Activated naive CD4-positive, alpha-beta T cell treated with anti-CD3 and anti-CD28 coated beads, Interleukin-2, amount 10 ng/mL, durations not matched to agents 7 days and 5 days (primary cell): ENCODE measurements around the gene SEC24D.

Experiments
- CTCF ChIA-PET: fragments of 350-600 bp; sonication (Branson Sonifier 250); formaldehyde crosslinking; loops from one replicate; lab custom pipeline; 2021; ENCODE audit warnings: antibody characterized with exemption; lab: Charles Lee
- DNase-seq: peaks from one replicate; pipeline ENCODE4 v3.0.0-alpha.2; 2020
- H3K27ac Mint-ChIP-seq: one replicate; pipeline ENCODE4 v1.8.0; 2021; ENCODE audit warnings: mild to moderate bottlenecking, moderate library complexity, mixed read lengths
- H3K27me3 Mint-ChIP-seq: one replicate; pipeline ENCODE4 v1.8.0; 2021; ENCODE audit warnings: mild to moderate bottlenecking, mixed read lengths
- H3K36me3 Mint-ChIP-seq: one replicate; pipeline ENCODE4 v1.8.0; 2021; ENCODE audit warnings: mixed read lengths
- H3K4me1 Mint-ChIP-seq: one replicate; pipeline ENCODE4 v1.8.0; 2021; ENCODE audit warnings: mixed read lengths
- H3K4me3 Mint-ChIP-seq: one replicate; pipeline ENCODE4 v1.8.0; 2021; ENCODE audit warnings: mild to moderate bottlenecking, moderate library complexity, mixed read lengths
- H3K9me3 Mint-ChIP-seq: one replicate; pipeline ENCODE4 v1.8.0; 2021; ENCODE audit warnings: mixed read lengths

Gene SEC24D

GRCh38 chr4:118858779-118859178, 22.9 kb upstream of the SEC24D start:
- H3K4me1 Mint-ChIP-seq: no peaks in the 10 kb centered on the region
- no peak overlapping the region for H3K27ac Mint-ChIP-seq
- no peaks in the 10 kb centered on the region for H3K27me3 Mint-ChIP-seq
- H3K9me3 Mint-ChIP-seq: no peaks in the 10 kb centered on the region
- H3K4me3 Mint-ChIP-seq: no peak overlapping the region
- no peak for DNase-seq
- CTCF ChIA-PET: no interaction called here
- H3K36me3 Mint-ChIP-seq: no peaks in the 10 kb centered on the region

GRCh38 chr4:118857760-118858159, 21.8 kb upstream of the SEC24D start:
- no peak overlapping the region for H3K4me3 Mint-ChIP-seq
- no peak overlapping the region for H3K27ac Mint-ChIP-seq
- no peaks in the 10 kb centered on the region for H3K27me3 Mint-ChIP-seq
- no peaks in the 10 kb centered on the region for H3K9me3 Mint-ChIP-seq
- no peaks in the 10 kb centered on the region for H3K4me1 Mint-ChIP-seq
- no peak for DNase-seq
- peaks cover 1% of the 10 kb centered on the region for H3K36me3 Mint-ChIP-seq
- CTCF ChIA-PET: no interaction called here

GRCh38 chr4:118850488-118851173, 14.7 kb upstream of the SEC24D start:
- Mint-ChIP-seq H3K36me3 (peaks cover 11% of the 10 kb centered on the region), H3K27me3 (peaks cover 14% of the 10 kb centered on the region), H3K9me3 (peaks cover 2% of the 10 kb centered on the region), H3K27ac (peak overlapping the region; percentile 89), H3K4me1 (peaks cover 26% of the 10 kb centered on the region), H3K4me3 (peak overlapping the region; percentile 89)
- CTCF ChIA-PET: interaction anchor here (1.4 to 2.3 kb wide), 2 partner anchors 11 to 14 kb away, joined by 3 to 11 read pairs; no protein-coding TSS in a partner anchor
- DNase-seq: peak; percentile 67

- peaks cover 2% of the 10 kb centered on the region for H3K9me3 Mint-ChIP-seq
- peaks cover 11% of the 10 kb centered on the region for H3K36me3 Mint-ChIP-seq
- H3K27ac Mint-ChIP-seq: peak overlapping the region; percentile 89
- no peak for DNase-seq
- H3K27me3 Mint-ChIP-seq: peaks cover 14% of the 10 kb centered on the region
- H3K4me1 Mint-ChIP-seq: peaks cover 26% of the 10 kb centered on the region
- CTCF ChIA-PET: interaction anchor here (1.4 to 2.3 kb wide), 2 partner anchors 11 to 15 kb away, joined by 3 to 11 read pairs; no protein-coding TSS in a partner anchor
- peak overlapping the region; percentile 89 for H3K4me3 Mint-ChIP-seq
Observed at GRCh38 chr4:118849867-118850487, 14.1 kb upstream of the SEC24D start.

- CTCF ChIA-PET: no interaction called here
- Mint-ChIP-seq H3K36me3 (peaks cover 11% of the 10 kb centered on the region), H3K4me3 (no peak overlapping the region), H3K27me3 (peaks cover 18% of the 10 kb centered on the region), H3K4me1 (peaks cover 26% of the 10 kb centered on the region), H3K9me3 (peaks cover 2% of the 10 kb centered on the region), H3K27ac (no peak overlapping the region)
- DNase-seq: no peak
Observed at GRCh38 chr4:118848901-118849300, 13.0 kb upstream of the SEC24D start.

- peaks cover 22% of the 10 kb centered on the region for H3K27me3 Mint-ChIP-seq
Observed at GRCh38 chr4:118848242-118848641, 12.3 kb upstream of the SEC24D start.

GRCh38 chr4:118846979-118847378, 11.1 kb upstream of the SEC24D start:
- no peaks in the 10 kb centered on the region for H3K9me3 Mint-ChIP-seq
- CTCF ChIA-PET: no interaction called here
- peaks cover 5% of the 10 kb centered on the region for H3K36me3 Mint-ChIP-seq
- peaks cover 22% of the 10 kb centered on the region for H3K27me3 Mint-ChIP-seq
- H3K4me3 Mint-ChIP-seq: no peak overlapping the region
- no peak overlapping the region for H3K27ac Mint-ChIP-seq
- H3K4me1 Mint-ChIP-seq: peaks cover 19% of the 10 kb centered on the region
- no peak for DNase-seq

More at GRCh38 chr4:118848242-118848641, 12.3 kb upstream of the SEC24D start:
- CTCF ChIA-PET: interaction anchor here (0.6 kb wide), 1 partner anchor 11 kb away, joined by 3 read pairs; no protein-coding TSS in a partner anchor
- DNase-seq: no peak
- Mint-ChIP-seq H3K9me3 (peaks cover 2% of the 10 kb centered on the region), H3K4me1 (peaks cover 26% of the 10 kb centered on the region), H3K27ac (no peak overlapping the region), H3K4me3 (no peak overlapping the region), H3K36me3 (peaks cover 10% of the 10 kb centered on the region)

- DNase-seq: no peak
- Mint-ChIP-seq H3K4me1 (peaks cover 8% of the 10 kb centered on the region), H3K9me3 (no peaks in the 10 kb centered on the region), H3K4me3 (no peak overlapping the region), H3K36me3 (peaks cover 4% of the 10 kb centered on the region), H3K27me3 (peaks cover 29% of the 10 kb centered on the region), H3K27ac (no peak overlapping the region)
- CTCF ChIA-PET: interaction anchor here (1.5 kb wide), 1 partner anchor 19 kb away, joined by 6 read pairs; no protein-coding TSS in a partner anchor
Observed at GRCh38 chr4:118845552-118846050, 9.7 kb upstream of the SEC24D start.

- Mint-ChIP-seq H3K27ac (no peak overlapping the region), H3K9me3 (no peaks in the 10 kb centered on the region), H3K4me3 (no peak overlapping the region), H3K4me1 (no peaks in the 10 kb centered on the region), H3K36me3 (no peaks in the 10 kb centered on the region), H3K27me3 (peaks cover 38% of the 10 kb centered on the region)
- no peak for DNase-seq
- CTCF ChIA-PET: no interaction called here
Observed at GRCh38 chr4:118843237-118843636, 7.3 kb upstream of the SEC24D start.

- peaks cover 31% of the 10 kb centered on the region for H3K27me3 Mint-ChIP-seq
- CTCF ChIA-PET: no interaction called here
- no peaks in the 10 kb centered on the region for H3K36me3 Mint-ChIP-seq
- no peaks in the 10 kb centered on the region for H3K9me3 Mint-ChIP-seq
- DNase-seq: no peak
- H3K4me1 Mint-ChIP-seq: no peaks in the 10 kb centered on the region
- H3K4me3 Mint-ChIP-seq: no peak overlapping the region
- no peak overlapping the region for H3K27ac Mint-ChIP-seq
Observed at GRCh38 chr4:118842055-118842454, 6.1 kb upstream of the SEC24D start.

- Mint-ChIP-seq H3K27ac (no peak overlapping the region), H3K36me3 (peaks cover 5% of the 10 kb centered on the region), H3K27me3 (peaks cover 19% of the 10 kb centered on the region), H3K9me3 (no peaks in the 10 kb centered on the region), H3K4me1 (peaks cover 17% of the 10 kb centered on the region), H3K4me3 (no peak overlapping the region)
- CTCF ChIA-PET: interaction anchor here (1.2 to 2.0 kb wide), 2 partner anchors 11 to 25 kb away, joined by 3 to 9 read pairs; no protein-coding TSS in a partner anchor
- no peak for DNase-seq
Observed at GRCh38 chr4:118839221-118839927, 3.4 kb upstream of the SEC24D start.

- Mint-ChIP-seq H3K9me3 (no peaks in the 10 kb centered on the region), H3K27me3 (peaks cover 15% of the 10 kb centered on the region), H3K4me1 (peaks cover 28% of the 10 kb centered on the region), H3K27ac (no peak overlapping the region), H3K4me3 (peak overlapping the region; percentile 98), H3K36me3 (peaks cover 11% of the 10 kb centered on the region)
- CTCF ChIA-PET: interaction anchor here (1.1 kb wide), 1 partner anchor 11 kb away, joined by 3 read pairs; no protein-coding TSS in a partner anchor
- no peak for DNase-seq
Observed at GRCh38 chr4:118837121-118837507, 1.2 kb upstream of the SEC24D start.

- Mint-ChIP-seq H3K27ac (peak overlapping the region; percentile 95), H3K4me3 (peak overlapping the region; percentile 98), H3K27me3 (peaks cover 13% of the 10 kb centered on the region), H3K4me1 (peaks cover 28% of the 10 kb centered on the region), H3K9me3 (no peaks in the 10 kb centered on the region), H3K36me3 (peaks cover 15% of the 10 kb centered on the region)
- CTCF ChIA-PET: interaction anchor here (1.0 to 1.1 kb wide), 2 partner anchors 12 to 65 kb away, joined by 3 read pairs; no protein-coding TSS in a partner anchor
- DNase-seq: peak; percentile 64
Observed at GRCh38 chr4:118836301-118837120, 585 bp upstream of the SEC24D start.
